Thoracic aorta endothelial cell (primary cell): ENCODE data around the gene METRNL. TPM values are rescaled to one million over a fixed set of nuclear protein-coding genes. Genes with fewer than 3 reads are reported as not detected.

Source experiments
- total RNA-seq: library from RNA; depleted of rRNA; stranded (reverse); fragments of >200 nt; gene quantifications from 2 replicates; pipeline ENCODE4 v1.2.3, GENCODE V29; 2012

METRNL gene, protein sequence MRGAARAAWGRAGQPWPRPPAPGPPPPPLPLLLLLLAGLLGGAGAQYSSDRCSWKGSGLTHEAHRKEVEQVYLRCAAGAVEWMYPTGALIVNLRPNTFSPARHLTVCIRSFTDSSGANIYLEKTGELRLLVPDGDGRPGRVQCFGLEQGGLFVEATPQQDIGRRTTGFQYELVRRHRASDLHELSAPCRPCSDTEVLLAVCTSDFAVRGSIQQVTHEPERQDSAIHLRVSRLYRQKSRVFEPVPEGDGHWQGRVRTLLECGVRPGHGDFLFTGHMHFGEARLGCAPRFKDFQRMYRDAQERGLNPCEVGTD
- 19.5 and 21.3 TPM in 2 replicates for total RNA-seq

GRCh38 chr17:83079352-83079747, at the start of gene METRNL:
Gene METRNL (plus strand): TSS chr17:83079609. CDS start chr17:83079816, 207 bp downstream.

Other genes with a start within 250 kb of the METRNL start
- gene ZNF750, start 239.6 kb upstream of the METRNL start, total RNA-seq = 0.07 and 0.13 TPM in 2 replicates